ENCODE results near the gene GNB1.

GNB1 gene

GRCh38 chr1:1809489-1809888 lies 81.4 kb downstream of the GNB1 start:
- CTCF ChIA-PET, result no interaction called here
- no peak for DNase-seq (ENCODE audit: extremely low spot score)
- TF ChIP-seq ARNT (IDR thresholded peaks at IDR 0.05), result no peak
- TF ChIP-seq ZNF384 (IDR thresholded peaks at IDR 0.05), result no peak
- POLR2A ChIA-PET, result interaction anchor here (2.0 kb wide), 1 partner anchor 32 kb away, joined by 6 read pairs; no protein-coding TSS in a partner anchor

GRCh38 chr1:1808206-1808605 lies 82.7 kb downstream of the GNB1 start:
- no peak for TF ChIP-seq FOXA1 (IDR thresholded peaks at IDR 0.05)
- TF ChIP-seq FOXM1 (IDR thresholded peaks at IDR 0.05; ENCODE audit: borderline replicate concordance), result no peak
- TF ChIP-seq ZNF384 (IDR thresholded peaks at IDR 0.05), result no peak
- CTCF ChIA-PET, result no interaction called here
- DNase-seq (ENCODE audit: extremely low spot score), result no peak
- POLR2A ChIA-PET, result interaction anchor here (2.0 kb wide), 1 partner anchor 31 kb away, joined by 6 read pairs; no protein-coding TSS in a partner anchor

- ChIA-PET POLR2A (no interaction called here), CTCF (no interaction called here)
- TF ChIP-seq ZNF384 (IDR thresholded peaks at IDR 0.05), result no peak
- no peak for TF ChIP-seq ELF4 (IDR thresholded peaks at IDR 0.05)
- no peak for TF ChIP-seq FOXA1 (IDR thresholded peaks at IDR 0.05)
- TF ChIP-seq TARDBP (IDR thresholded peaks at IDR 0.05), result no peak
- TF ChIP-seq NFRKB (IDR thresholded peaks at IDR 0.05), result no peak
- no peak for TF ChIP-seq L3MBTL2 (conservative IDR thresholded peaks at IDR 0.05)
- TF ChIP-seq SUZ12 (IDR thresholded peaks at IDR 0.05), result no peak
- no peak for TF ChIP-seq ARNT (IDR thresholded peaks at IDR 0.05)
- TF ChIP-seq BHLHE40 (IDR thresholded peaks at IDR 0.05; ENCODE audit: borderline replicate concordance), result no peak
- no peak for TF ChIP-seq LEF1 (IDR thresholded peaks at IDR 0.05; ENCODE audit: borderline replicate concordance)
- no peak for TF ChIP-seq FOXK2 (IDR thresholded peaks at IDR 0.05)
- no peak for TF ChIP-seq HDGF (IDR thresholded peaks at IDR 0.05; ENCODE audit: borderline replicate concordance)
- no peak for TF ChIP-seq SP1 (IDR thresholded peaks at IDR 0.05)
- TF ChIP-seq FOXM1 (IDR thresholded peaks at IDR 0.05; ENCODE audit: borderline replicate concordance), result no peak
- no peak for DNase-seq (ENCODE audit: extremely low spot score)
These were observed 84.0 kb downstream of the GNB1 start for GRCh38 chr1:1806890-1807289.

- POLR2A ChIA-PET, result interaction anchor here (1.1 kb wide), 1 partner anchor 23 kb away, joined by 4 read pairs; no protein-coding TSS in a partner anchor
- no peak for DNase-seq (ENCODE audit: extremely low spot score)
- CTCF ChIA-PET, result no interaction called here
- no peak for TF ChIP-seq LEF1 (IDR thresholded peaks at IDR 0.05; ENCODE audit: borderline replicate concordance)
- TF ChIP-seq TARDBP (IDR thresholded peaks at IDR 0.05), result no peak
- no peak for TF ChIP-seq ELF4 (IDR thresholded peaks at IDR 0.05)
- no peak for TF ChIP-seq HDGF (IDR thresholded peaks at IDR 0.05; ENCODE audit: borderline replicate concordance)
- no peak for TF ChIP-seq FOXA1 (IDR thresholded peaks at IDR 0.05)
- TF ChIP-seq BHLHE40 (IDR thresholded peaks at IDR 0.05; ENCODE audit: borderline replicate concordance), result no peak
- no peak for TF ChIP-seq L3MBTL2 (conservative IDR thresholded peaks at IDR 0.05)
- no peak for TF ChIP-seq FOXM1 (IDR thresholded peaks at IDR 0.05; ENCODE audit: borderline replicate concordance)
- no peak for TF ChIP-seq NFRKB (IDR thresholded peaks at IDR 0.05)
- TF ChIP-seq ARNT (IDR thresholded peaks at IDR 0.05), result no peak
- no peak for TF ChIP-seq CTBP1 (IDR thresholded peaks at IDR 0.05; ENCODE audit: borderline replicate concordance)
- no peak for TF ChIP-seq ZNF384 (IDR thresholded peaks at IDR 0.05)
- TF ChIP-seq FOXK2 (IDR thresholded peaks at IDR 0.05), result no peak
- TF ChIP-seq SUZ12 (IDR thresholded peaks at IDR 0.05), result no peak
- TF ChIP-seq SP1 (IDR thresholded peaks at IDR 0.05), result no peak
- no peak for TF ChIP-seq PKNOX1 (IDR thresholded peaks at IDR 0.05)
These were observed 86.6 kb downstream of the GNB1 start for GRCh38 chr1:1804301-1804700.

GRCh38 chr1:1802871-1803270 lies 88.0 kb downstream of the GNB1 start:
- TF ChIP-seq L3MBTL2 (conservative IDR thresholded peaks at IDR 0.05) (no peak), HDGF (IDR thresholded peaks at IDR 0.05; ENCODE audit: borderline replicate concordance) (no peak), ELF4 (IDR thresholded peaks at IDR 0.05) (no peak), CTBP1 (IDR thresholded peaks at IDR 0.05; ENCODE audit: borderline replicate concordance) (no peak), SUZ12 (IDR thresholded peaks at IDR 0.05) (no peak), ZNF384 (IDR thresholded peaks at IDR 0.05) (no peak), PKNOX1 (IDR thresholded peaks at IDR 0.05) (no peak), BHLHE40 (IDR thresholded peaks at IDR 0.05; ENCODE audit: borderline replicate concordance) (no peak), SP1 (IDR thresholded peaks at IDR 0.05) (no peak), FOXA1 (IDR thresholded peaks at IDR 0.05) (no peak), NFRKB (IDR thresholded peaks at IDR 0.05) (no peak), ARNT (IDR thresholded peaks at IDR 0.05) (no peak), FOXM1 (IDR thresholded peaks at IDR 0.05; ENCODE audit: borderline replicate concordance) (no peak), TARDBP (IDR thresholded peaks at IDR 0.05) (no peak), FOXK2 (IDR thresholded peaks at IDR 0.05) (no peak)
- ChIA-PET POLR2A (no interaction called here), CTCF (no interaction called here)
- DNase-seq (ENCODE audit: extremely low spot score), result no peak

GRCh38 chr1:1799716-1800115 lies 91.2 kb downstream of the GNB1 start:
- TF ChIP-seq HDGF (IDR thresholded peaks at IDR 0.05; ENCODE audit: borderline replicate concordance) (no peak), ELF4 (IDR thresholded peaks at IDR 0.05) (no peak), FOXA1 (IDR thresholded peaks at IDR 0.05) (no peak), SP1 (IDR thresholded peaks at IDR 0.05) (no peak), FOXK2 (IDR thresholded peaks at IDR 0.05) (no peak), ZNF384 (IDR thresholded peaks at IDR 0.05) (no peak), FOXM1 (IDR thresholded peaks at IDR 0.05; ENCODE audit: borderline replicate concordance) (no peak)
- ChIA-PET CTCF (no interaction called here), POLR2A (no interaction called here)
- DNase-seq (ENCODE audit: extremely low spot score), result no peak

GRCh38 chr1:1797731-1798341 lies 93.1 kb downstream of the GNB1 start:
- no peak for DNase-seq (ENCODE audit: extremely low spot score)
- TF ChIP-seq FOXA1 (IDR thresholded peaks at IDR 0.05), result no peak
- no peak for TF ChIP-seq NFRKB (IDR thresholded peaks at IDR 0.05)
- no peak for TF ChIP-seq SUZ12 (IDR thresholded peaks at IDR 0.05)
- TF ChIP-seq CTBP1 (IDR thresholded peaks at IDR 0.05; ENCODE audit: borderline replicate concordance), result no peak
- TF ChIP-seq HDGF (IDR thresholded peaks at IDR 0.05; ENCODE audit: borderline replicate concordance), result no peak
- no peak for TF ChIP-seq LEF1 (IDR thresholded peaks at IDR 0.05; ENCODE audit: borderline replicate concordance)
- no peak for TF ChIP-seq PKNOX1 (IDR thresholded peaks at IDR 0.05)
- TF ChIP-seq FOXM1 (IDR thresholded peaks at IDR 0.05; ENCODE audit: borderline replicate concordance), result no peak
- no peak for TF ChIP-seq TARDBP (IDR thresholded peaks at IDR 0.05)
- POLR2A ChIA-PET, result no interaction called here
- CTCF ChIA-PET, result interaction anchor here (0.5 kb wide), 1 partner anchor 79 kb away, joined by 3 read pairs; no protein-coding TSS in a partner anchor
